Measurements from ENCODE around the gene PSMC4.

Gene PSMC4

DNA sequence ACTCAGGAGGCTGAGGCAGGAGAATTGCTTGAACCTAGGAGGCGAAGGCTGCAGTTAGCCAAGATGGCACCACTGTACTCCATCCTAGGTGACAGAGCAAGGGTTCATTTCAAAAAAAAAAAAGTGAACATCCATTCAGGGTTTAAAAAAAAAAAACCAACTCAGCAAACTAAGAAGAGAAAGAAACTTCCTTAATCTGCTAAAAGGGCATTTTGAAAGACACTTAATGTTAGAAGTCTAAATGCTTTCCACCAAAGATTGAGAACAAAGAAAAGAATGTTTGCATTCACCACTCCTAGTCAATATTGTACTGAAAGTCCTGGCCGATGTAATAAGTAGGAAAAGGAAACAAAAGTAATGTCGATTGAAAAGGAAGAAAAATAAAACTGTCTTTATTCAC, 7.1 kb upstream of the PSMC4 start:
- no peak for TF ChIP-seq CTCF (IDR thresholded peaks at IDR 0.05; ENCODE audit: low read depth, low read length)
- no peak for DNase-seq (ENCODE audit: extremely low read depth, low read depth)

DNA sequence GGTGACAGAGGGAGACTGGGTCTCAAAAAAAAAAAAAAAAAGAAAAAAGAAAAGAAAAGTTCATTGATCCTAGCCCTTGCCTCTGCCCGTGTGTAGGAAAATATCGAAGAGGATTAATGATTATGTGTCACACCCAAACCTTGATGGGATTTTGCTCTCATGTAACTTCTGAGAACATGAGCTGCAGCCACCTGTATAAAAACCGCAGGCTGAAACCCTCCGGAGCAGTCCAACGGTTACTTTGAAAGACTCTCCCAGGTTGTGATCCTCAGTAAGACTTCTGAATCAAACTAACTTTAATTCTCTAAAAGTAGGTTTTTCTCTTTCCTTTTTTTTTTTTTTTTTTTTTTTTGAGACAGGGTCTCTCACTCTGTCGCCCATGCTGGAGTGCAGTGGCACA, 4.3 kb upstream of the PSMC4 start:
- no peak for DNase-seq (ENCODE audit: extremely low read depth, low read depth)
- no peak for TF ChIP-seq CTCF (IDR thresholded peaks at IDR 0.05; ENCODE audit: low read depth, low read length)

DNA sequence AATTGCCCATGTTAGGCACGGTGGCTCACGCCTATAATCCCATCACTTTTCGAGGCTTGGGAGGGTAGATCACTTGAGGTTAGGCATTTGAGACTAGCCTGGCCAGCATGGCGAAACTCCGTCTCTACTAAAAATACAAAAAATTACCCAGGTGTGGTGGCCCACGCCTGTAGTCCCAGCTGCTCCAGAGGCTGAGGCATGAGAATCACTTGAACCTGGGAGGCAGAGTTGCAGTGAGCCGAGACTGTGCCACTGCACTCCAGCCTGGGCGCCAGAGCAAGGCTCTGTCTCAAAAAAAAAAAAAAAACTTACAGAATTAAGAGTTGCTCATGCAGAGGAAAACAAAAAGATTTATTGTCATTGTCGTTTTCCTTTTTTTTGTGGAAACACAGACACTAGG, 3.4 kb upstream of the PSMC4 start:
- no peak for DNase-seq (ENCODE audit: extremely low read depth, low read depth)
- no peak for TF ChIP-seq CTCF (IDR thresholded peaks at IDR 0.05; ENCODE audit: low read depth, low read length)

GRCh38 chr19:39968789-39969188, 2.2 kb upstream of the PSMC4 start:
- TF ChIP-seq CTCF (IDR thresholded peaks at IDR 0.05; ENCODE audit: low read depth, low read length): no peak
- DNase-seq (ENCODE audit: extremely low read depth, low read depth): no peak

DNA sequence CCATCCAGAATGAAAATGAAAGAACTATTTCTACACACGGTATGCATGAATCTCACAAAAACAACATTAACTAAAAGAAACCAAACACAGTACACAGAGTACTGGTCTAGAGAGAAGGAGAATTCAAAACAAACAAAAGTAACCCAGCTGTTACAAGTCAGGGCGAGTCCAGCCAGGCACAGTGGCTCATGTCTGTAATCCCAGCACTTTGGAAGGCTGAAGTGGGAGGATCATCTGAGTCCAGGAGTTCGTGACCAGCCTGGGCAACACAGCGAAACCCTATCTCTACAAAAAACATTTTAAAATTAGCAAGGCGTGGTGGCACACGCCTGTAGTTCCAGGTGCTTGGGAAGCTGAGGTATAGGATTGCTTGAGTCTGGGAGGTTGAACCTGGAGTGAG, 1.7 kb upstream of the PSMC4 start:
- no peak for DNase-seq (ENCODE audit: extremely low read depth, low read depth)
- no peak for TF ChIP-seq CTCF (IDR thresholded peaks at IDR 0.05; ENCODE audit: low read depth, low read length)

GRCh38 chr19:39969681-39970424, 1.1 kb upstream of the PSMC4 start:
- TF ChIP-seq CTCF (IDR thresholded peaks at IDR 0.05; ENCODE audit: low read depth, low read length): no peak
- no peak for DNase-seq (ENCODE audit: extremely low read depth, low read depth)

DNA sequence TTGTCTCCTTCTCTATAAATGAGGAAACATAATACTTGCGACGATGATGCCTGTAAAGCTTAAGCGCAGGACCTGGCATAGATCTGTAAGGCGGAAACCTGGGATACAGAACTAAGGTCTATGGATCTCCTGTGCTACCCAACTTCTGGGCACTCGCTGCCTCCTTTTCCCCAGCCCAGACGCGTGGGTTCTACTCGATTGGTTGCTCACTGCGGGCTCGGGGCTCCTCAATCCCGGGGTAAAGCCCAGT, 615 bp upstream of the PSMC4 start:
- no peak for DNase-seq (ENCODE audit: extremely low read depth, low read depth)
- no peak for TF ChIP-seq CTCF (IDR thresholded peaks at IDR 0.05; ENCODE audit: low read depth, low read length)
